ENCODE results near the gene ADAMTS5.

Gene ADAMTS5

DNA sequence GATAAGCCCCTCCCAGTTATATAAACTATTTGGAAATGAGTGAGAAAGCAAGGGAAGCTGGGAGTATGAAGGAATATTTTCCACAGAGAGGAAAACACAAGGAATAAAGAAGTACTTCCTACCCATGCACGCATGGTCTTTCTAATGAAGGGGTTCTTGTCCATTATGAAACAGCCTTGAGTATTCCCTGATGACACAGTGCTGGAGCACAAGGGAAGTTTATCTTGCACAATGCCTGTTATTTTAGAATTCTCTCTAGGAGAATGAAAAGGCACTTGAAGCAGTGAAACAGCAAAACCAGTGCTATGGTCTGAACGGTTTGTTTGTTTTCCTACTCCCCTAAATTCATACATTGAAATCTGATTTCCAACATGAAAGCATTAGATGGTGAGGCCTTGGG, 83.1 kb downstream of the ADAMTS5 start:
- no peak for DNase-seq

DNA sequence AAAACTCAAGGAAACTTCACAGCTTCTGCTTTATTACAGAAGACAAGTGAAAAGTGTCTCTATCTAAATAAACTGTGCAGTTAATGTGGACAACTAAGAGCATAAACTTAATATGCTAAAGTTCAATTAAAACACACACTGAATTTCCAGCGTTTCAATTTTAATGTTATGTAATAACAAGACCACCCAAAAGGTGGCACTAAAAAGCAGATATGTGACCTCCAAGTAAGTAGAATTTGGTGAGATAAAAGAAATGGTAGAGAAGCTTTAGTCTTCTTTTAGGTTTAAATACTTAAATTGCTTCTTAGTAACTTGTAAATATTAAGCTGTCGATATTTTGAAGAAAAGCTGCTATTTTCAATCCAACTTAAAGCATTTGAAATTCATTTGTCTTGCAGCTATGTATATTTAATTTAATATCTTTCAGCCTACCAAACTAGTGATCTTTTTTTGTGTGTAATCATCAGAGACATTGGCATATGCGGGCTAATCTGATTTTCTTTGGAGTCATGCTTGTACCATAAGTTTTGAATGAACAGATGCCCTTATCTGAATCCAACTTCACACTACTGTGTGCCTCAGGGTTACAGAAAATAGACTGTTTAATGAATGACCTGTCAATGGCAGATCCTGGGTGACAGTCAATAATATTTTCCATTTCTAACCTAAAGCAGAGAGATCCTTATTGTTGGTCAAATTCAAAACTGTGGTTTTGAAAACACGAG, 85.2 kb downstream of the ADAMTS5 start:
- no peak for DNase-seq

- no peak for DNase-seq
Measured at GRCh38 chr21:26877018-26877417, 89.9 kb downstream of the ADAMTS5 start.

- no peak for DNase-seq
Measured at GRCh38 chr21:26874347-26874746, 92.5 kb downstream of the ADAMTS5 start.
